Right lobe of liver (tissue), 6 donors: ENCODE results near the gene DNAJC9. TPM values are rescaled to one million over a fixed set of nuclear protein-coding genes. Genes with fewer than 3 reads are reported as not detected.

ENCODE experiments used
- ATAC-seq, 4 donors: fragments of 200-7000 bp; cut with Tn5 transposase; one replicate each; pipeline ENCODE4 v1.9.1; 2020; ENCODE audit warnings: mild to moderate bottlenecking in 4 of 4, moderate library complexity in 4 of 4
- DNase-seq, 3 donors: peaks; one replicate each; pipeline ENCODE4 v3.0.0-alpha.2; 2020
- H3K27ac ChIP-seq, 3 donors: fragments of 200-600 bp; one replicate each; pipeline ENCODE4 v1.8.0; 2022
- H3K27me3 ChIP-seq, 2 donors: fragments of 200-600 bp; one replicate each; pipeline ENCODE4 v1.8.0; 2022
- H3K36me3 ChIP-seq, 4 donors: fragments of 200-600 bp; sonication (generic) in 1 of 4; one replicate each; pipeline versions ENCODE4 v1.5.1 to v1.8.0; 2017 to 2022; ENCODE audit warnings: control low read depth in 1 of 4
- H3K4me1 ChIP-seq, 4 donors: fragments of 200-600 bp; sonication (generic) in 1 of 4; one replicate each; pipeline versions ENCODE4 v1.5.1 to v1.8.0; 2017 to 2022; ENCODE audit warnings: control low read depth in 1 of 4
- H3K4me3 ChIP-seq, 3 donors: fragments of 200-600 bp; one replicate each; pipeline ENCODE4 v1.8.0; 2022
- H3K9me3 ChIP-seq, 4 donors: fragments of 200-600 bp; sonication (generic) in 1 of 4; one replicate each; pipeline versions ENCODE4 v1.5.1 to v1.8.0; 2017 to 2022; ENCODE audit warnings: control low read depth in 1 of 4
- POLR2A ChIP-seq: fragments of 450-650 bp; IDR thresholded peaks from one replicate; pipeline ENCODE4 v1.6.1; 2017; ENCODE audit warnings: antibody characterized with exemption, mild to moderate bottlenecking
- WGBS: methylation state at CpG from one replicate; pipeline ENCODE4 v1.1.6; 2018; ENCODE audit warnings: low coverage, low lambda C conversion rate; ENCODE audit not compliant: insufficient coverage; ENCODE audit errors: missing lambda C conversion rate; 5-methylcytosine and 5-hydroxymethylcytosine counted together
- intact Hi-C, 2 donors: fragments of 100-400 bp; cut with DNase I; formaldehyde crosslinking; loops; one replicate each; pipeline versions ENCODE4 v1.11.2 to v1.14.1; 2022
- total RNA-seq, 6 experiments: library from RNA; depleted of rRNA in 2 of 6; stranded (reverse); fragments of >200 nt in 2 of 6; fragmentation: NEBNext Ultra II Directional in 3 of 6; extraction: Animal tissue kit (Norgen Biotek cat#: 25700) in 3 of 6; gene quantifications; one replicate each; pipeline versions ENCODE4 v1.1.0 to v1.2.4, GENCODE V29; 2016 to 2023
- TF ChIP-seq, protein P1 (sequence below), 4 donors: fragments of 200-600 bp in 3 of 4; fragments of 450-650 bp in 1 of 4; IDR thresholded peaks; one replicate each; pipeline versions ENCODE4 v1.5.1 to v1.8.0; 2016 to 2022; ENCODE audit warnings: antibody characterized with exemption in 4 of 4, mild to moderate bottlenecking in 2 of 4
- donor health status: DM: no; HTN: yes; CAD: no.
- donor health status: DM: no; HTN: no; CAD: no.
- donor health status: DM: no; HTN: no; CAD: no.
- donor health status: DM: no; HTN: yes; CAD: no.
- donor health status: DM: no; HTN: yes; CAD: no.

The DNAJC9 gene
- total RNA-seq, 6 experiments from 2014 or later: 4.6 to 8.8 (median 5.4) TPM

GRCh38 chr10:73233883-73234282, 13.2 kb downstream of the DNAJC9 start:
- ATAC-seq (no peak), DNase-seq (no peak)
- Histone ChIP-seq H3K27me3 (no peaks in the 10 kb centered on the region), H3K9me3 (no peaks in the 10 kb centered on the region), H3K36me3 (peaks cover 0 to 15% (median under 1%) of the 10 kb centered on the region in 4 donors), H3K4me3 (no peak overlapping the region), H3K4me1 (no peaks in the 10 kb centered on the region), H3K27ac (no peak overlapping the region)
- intact Hi-C loops: no loop called here
- 100% methylated on average over 2 of the region's 2 CpGs for WGBS
- no peak for TF ChIP-seq POLR2A
- TF ChIP-seq, protein P1, sequence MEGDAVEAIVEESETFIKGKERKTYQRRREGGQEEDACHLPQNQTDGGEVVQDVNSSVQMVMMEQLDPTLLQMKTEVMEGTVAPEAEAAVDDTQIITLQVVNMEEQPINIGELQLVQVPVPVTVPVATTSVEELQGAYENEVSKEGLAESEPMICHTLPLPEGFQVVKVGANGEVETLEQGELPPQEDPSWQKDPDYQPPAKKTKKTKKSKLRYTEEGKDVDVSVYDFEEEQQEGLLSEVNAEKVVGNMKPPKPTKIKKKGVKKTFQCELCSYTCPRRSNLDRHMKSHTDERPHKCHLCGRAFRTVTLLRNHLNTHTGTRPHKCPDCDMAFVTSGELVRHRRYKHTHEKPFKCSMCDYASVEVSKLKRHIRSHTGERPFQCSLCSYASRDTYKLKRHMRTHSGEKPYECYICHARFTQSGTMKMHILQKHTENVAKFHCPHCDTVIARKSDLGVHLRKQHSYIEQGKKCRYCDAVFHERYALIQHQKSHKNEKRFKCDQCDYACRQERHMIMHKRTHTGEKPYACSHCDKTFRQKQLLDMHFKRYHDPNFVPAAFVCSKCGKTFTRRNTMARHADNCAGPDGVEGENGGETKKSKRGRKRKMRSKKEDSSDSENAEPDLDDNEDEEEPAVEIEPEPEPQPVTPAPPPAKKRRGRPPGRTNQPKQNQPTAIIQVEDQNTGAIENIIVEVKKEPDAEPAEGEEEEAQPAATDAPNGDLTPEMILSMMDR (IDR thresholded peaks at IDR 0.05): no peak

GRCh38 chr10:73232887-73233286, 14.2 kb downstream of the DNAJC9 start:
- Histone ChIP-seq H3K36me3 (peaks cover 0 to 15% (median under 1%) of the 10 kb centered on the region in 4 donors), H3K4me1 (no peaks in the 10 kb centered on the region), H3K4me3 (no peak overlapping the region), H3K27me3 (no peaks in the 10 kb centered on the region), H3K27ac (no peak overlapping the region), H3K9me3 (no peaks in the 10 kb centered on the region)
- ATAC-seq: no peak
- no peak for TF ChIP-seq POLR2A
- TF ChIP-seq, protein P1 (IDR thresholded peaks at IDR 0.05): no peak
- WGBS: 93% methylated on average over 8 of the region's 8 CpGs
- no peak for DNase-seq
- intact Hi-C loops: no loop called here

DNA sequence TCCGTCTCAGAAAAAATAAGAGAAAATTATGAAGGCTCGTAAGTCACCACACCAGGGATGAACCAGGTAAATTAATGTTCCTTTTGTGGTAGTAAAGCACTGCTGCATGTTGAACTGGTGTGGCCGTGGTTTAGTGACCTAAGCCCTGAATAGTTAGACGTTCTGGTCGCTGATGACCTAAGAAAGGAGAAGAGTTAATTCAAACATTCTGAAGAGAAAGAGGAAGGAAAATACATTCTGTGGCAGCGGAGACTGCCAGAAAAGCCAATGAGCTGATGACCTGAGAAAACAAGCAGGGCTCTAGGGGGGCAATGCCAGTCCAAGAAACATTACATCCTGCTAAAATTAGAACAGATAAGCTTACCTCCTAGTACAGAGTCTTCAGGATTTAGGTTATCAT, 17.5 kb downstream of the DNAJC9 start:
- ATAC-seq: peak in 1 of 4 donors; percentile 18
- no peaks in the 10 kb centered on the region for H3K27me3 ChIP-seq
- no peaks in the 10 kb centered on the region for H3K9me3 ChIP-seq
- no peak for DNase-seq
- 67% methylated on average over 6 of the region's 6 CpGs for WGBS
- no peaks in the 10 kb centered on the region for H3K4me1 ChIP-seq
- intact Hi-C loops: no loop called here
- TF ChIP-seq, protein P1 (IDR thresholded peaks at IDR 0.05): no peak
- no peak for TF ChIP-seq POLR2A
- H3K36me3 ChIP-seq: peaks cover 0 to 15% (median under 1%) of the 10 kb centered on the region in 4 donors
- H3K27ac ChIP-seq: no peak overlapping the region
- no peak overlapping the region for H3K4me3 ChIP-seq

DNA sequence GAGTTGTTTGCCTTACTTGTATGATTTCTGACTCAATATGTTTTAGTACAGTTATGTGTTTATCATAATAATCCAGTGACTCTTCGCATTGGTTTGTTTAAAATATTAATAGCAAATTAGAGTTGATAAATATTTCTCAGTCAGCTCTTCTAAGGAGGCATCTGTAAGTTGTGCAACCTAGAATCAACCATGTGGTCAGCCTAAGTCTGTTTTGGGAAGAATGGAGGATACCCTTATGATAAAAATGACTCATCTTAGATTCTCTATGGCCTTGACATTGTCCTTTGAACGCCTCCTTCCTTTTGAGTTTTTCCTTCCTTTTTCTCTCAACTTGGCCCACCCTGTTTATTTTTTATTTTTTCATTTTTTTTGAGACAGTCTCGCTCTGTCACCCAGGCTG, 18.8 kb downstream of the DNAJC9 start:
- H3K27ac ChIP-seq: no peak overlapping the region
- ATAC-seq (peak in 1 of 4 donors; percentile 34), DNase-seq (no peak)
- no peaks in the 10 kb centered on the region for H3K4me1 ChIP-seq
- WGBS: 71% methylated on average over 2 of the region's 3 CpGs
- H3K36me3 ChIP-seq: peaks cover 0 to 10% (median under 1%) of the 10 kb centered on the region in 4 donors
- H3K9me3 ChIP-seq: no peaks in the 10 kb centered on the region
- TF ChIP-seq, protein P1 (IDR thresholded peaks at IDR 0.05): no peak
- TF ChIP-seq POLR2A: no peak
- no peaks in the 10 kb centered on the region for H3K27me3 ChIP-seq
- intact Hi-C loops: no loop called here
- no peak overlapping the region for H3K4me3 ChIP-seq

DNA sequence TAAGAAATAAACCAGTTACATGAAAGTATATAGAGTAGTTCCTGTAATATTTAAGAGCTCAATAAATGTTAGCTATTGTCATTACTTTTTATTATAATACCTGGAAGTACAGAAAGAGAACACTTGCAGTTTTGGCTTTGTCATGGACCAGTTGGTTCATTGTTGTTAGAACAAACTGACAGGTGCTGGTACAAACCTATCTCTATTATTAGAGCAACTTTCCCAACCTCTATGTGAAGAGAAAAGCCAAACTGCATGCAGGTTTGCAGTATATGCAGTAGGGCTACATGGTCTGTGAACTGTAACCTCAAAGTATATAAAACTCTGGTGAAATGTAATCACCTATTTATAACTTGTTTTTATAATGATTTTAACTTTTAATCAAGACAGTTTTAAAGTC, 20.4 kb downstream of the DNAJC9 start:
- no peaks in the 10 kb centered on the region for H3K9me3 ChIP-seq
- no peaks in the 10 kb centered on the region for H3K36me3 ChIP-seq
- H3K4me1 ChIP-seq: no peaks in the 10 kb centered on the region
- H3K27me3 ChIP-seq: no peaks in the 10 kb centered on the region
- ATAC-seq: no peak
- TF ChIP-seq POLR2A: no peak
- TF ChIP-seq, protein P1 (IDR thresholded peaks at IDR 0.05): no peak
- H3K4me3 ChIP-seq: no peak overlapping the region
- H3K27ac ChIP-seq: no peak overlapping the region
- intact Hi-C loops: no loop called here
- no peak for DNase-seq
